NB4 (cell line): ENCODE results near the gene GLB1L.

Experiments used
- CTCF ChIP-seq: IDR thresholded peaks from one replicate; pipeline ENCODE4 v1.5.1; 2012; ENCODE audit warnings: low read depth, low read length
- MAX ChIP-seq: IDR thresholded peaks from 2 replicates; pipeline ENCODE4 v1.6.1; 2011; ENCODE audit warnings: low read depth, low read length
- MYC ChIP-seq: IDR thresholded peaks from 2 replicates; pipeline ENCODE4 v1.6.1; 2011; ENCODE audit warnings: low read depth, low read length
- POLR2A ChIP-seq: IDR thresholded peaks from 2 replicates; pipeline ENCODE4 v1.6.1; 2011; ENCODE audit warnings: mild to moderate bottlenecking; ENCODE audit not compliant: insufficient read length; ENCODE audit errors: extremely low read depth

- TF ChIP-seq CTCF: no peak
- no peak for TF ChIP-seq POLR2A
- TF ChIP-seq MYC: no peak
- no peak for TF ChIP-seq MAX
Measured at GRCh38 chr2:219269362-219270054, 24.3 kb upstream of the GLB1L start.
